GM21526 (cell line): ENCODE results near the gene FRY.

Source experiments
- ATAC-seq: cut with Tn5 transposase; IDR thresholded peaks from one replicate; pipeline ENCODE4 v1.9.1; 2021; ENCODE audit warnings: moderate library complexity; ENCODE audit not compliant: unreplicated experiment, low FRiP score

The FRY gene

DNA sequence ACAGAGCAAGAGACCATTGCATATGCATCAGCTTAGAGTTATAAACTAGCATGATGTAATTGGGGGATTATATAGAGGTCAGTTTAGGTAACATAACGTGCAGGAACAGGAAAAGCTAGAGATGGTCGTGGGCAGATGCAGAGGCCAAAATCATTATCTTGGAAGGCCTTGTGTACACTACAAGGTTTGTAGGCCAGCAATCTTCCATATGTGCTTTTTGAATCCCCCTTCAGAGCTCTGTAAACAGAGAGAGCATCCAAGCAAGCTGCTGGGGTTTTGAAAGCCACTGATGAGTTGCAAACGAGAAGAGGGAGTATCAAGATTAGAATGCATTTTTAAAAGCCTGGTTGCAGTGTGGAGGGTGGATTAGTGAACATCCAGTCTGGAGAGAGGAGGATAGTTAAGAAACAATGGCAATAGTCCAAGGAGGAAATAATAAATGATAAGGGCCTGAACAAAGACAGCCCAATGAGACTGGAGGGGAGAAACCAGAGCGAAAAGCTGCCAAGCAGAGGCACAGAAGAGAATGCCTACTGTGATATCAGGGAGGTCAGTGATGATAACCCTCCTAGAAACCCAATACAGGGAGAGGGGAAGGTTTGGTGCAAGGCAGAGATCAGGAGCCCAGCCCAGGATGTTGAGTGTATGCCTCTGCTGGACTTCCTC is 174.0 kb downstream of the FRY start:
- no peak for ATAC-seq

DNA sequence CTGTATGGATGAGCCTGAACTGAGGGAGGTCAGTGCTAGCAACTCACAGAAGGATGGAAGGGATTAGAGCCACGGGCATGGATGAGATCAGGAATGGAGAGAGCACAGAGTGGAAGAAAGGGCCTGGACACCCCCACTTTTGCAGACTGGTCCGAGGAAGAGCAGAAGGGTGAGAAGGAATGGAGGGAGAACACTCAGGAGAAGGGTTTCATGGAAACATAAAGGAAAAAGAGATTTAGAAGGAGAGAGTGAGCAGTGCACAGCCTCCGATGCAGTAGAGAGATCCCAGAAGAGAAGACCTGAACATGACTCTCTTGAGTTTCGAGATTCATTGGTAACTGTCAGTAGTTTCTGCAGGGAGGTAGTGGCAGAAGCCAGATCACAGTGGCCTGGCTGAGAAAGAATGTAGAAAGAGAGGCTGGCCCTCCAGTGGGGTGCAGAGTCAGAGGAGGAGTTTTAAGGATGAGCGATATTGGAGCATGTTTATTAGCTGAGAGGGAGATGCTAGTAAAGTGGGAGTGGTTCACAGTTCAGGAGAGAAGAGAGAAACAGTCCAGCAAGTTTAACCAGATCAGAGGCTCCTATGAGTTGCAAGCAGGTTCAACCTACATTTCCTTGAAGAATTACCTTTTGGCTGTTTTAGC is 174.6 kb downstream of the FRY start:
- no peak for ATAC-seq

DNA sequence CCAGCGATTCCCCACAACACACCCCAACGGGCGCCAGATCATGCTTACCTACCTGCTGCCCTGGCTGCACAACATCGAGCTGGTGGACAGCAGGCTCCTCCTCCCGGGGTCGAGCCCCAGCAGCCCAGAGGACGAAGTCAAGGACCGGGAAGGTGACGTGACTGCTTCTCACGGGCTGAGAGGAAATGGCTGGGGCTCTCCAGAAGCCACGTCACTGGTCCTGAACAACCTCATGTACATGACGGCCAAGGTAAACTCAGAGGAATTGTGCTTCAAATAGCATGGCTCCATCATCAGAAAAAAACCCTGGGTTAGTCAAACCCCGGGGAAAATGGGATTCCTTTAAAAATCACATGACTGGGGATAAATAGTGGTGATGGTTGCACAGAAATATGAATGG is 177.3 kb downstream of the FRY start:
- ATAC-seq = no peak

DNA sequence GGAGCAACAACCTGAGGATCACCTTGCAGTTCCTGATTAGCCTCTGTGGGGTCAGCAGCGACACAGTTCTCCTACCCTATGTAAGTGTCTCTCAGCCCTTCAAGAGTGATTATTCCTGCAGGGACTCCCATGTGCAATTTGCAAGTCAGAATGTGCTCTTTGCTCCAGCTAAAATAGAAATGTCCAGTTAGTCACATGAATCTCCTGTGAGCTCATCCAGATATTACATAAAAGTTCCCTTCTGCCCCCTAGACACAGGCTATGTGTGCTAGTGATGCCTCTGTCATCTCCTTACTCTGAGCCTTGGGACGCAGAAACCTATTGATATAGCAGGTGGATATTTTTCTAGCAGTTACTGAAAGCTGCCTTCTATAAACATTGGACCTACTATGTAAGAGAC is 178.1 kb downstream of the FRY start:
- no peak for ATAC-seq

DNA sequence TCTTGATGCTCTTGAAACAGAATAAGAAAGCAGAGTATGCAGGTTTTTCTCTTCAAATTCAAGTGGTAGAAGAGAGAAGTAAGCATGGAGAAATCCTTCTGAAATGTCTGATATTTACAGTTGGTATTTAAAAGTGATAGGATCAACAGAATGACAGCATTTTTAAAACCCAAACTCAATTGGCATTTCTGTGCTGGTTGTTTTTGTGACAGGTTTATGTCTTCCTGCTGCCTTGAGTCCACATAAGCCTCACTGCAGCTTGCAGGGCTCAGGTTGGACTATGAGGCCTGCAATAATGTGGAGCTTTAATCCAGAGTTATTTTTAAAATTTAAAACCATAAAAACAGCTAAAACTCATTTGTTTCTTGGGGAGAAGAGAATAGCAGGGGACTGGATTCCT is 178.5 kb downstream of the FRY start:
- ATAC-seq = no peak

DNA sequence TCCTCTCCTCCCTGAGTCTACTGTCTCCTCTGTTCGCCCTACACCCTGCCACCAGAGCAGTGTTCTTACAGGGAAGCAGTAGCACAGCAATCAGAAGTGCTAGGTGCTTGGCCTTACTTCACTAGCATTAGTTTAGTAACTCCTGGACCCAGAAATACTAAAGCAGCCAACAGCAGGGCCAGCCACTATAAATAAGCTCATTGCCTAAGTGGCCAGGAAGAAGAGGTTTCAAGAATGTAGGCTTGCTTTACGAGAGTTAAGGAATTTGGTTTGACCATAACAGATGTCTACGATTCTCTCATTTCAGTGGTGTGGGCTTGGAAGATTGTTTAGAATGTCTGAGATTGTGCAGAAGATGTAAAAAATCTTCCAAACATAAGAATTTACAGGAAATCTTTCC is 180.2 kb downstream of the FRY start:
- no peak for ATAC-seq

DNA sequence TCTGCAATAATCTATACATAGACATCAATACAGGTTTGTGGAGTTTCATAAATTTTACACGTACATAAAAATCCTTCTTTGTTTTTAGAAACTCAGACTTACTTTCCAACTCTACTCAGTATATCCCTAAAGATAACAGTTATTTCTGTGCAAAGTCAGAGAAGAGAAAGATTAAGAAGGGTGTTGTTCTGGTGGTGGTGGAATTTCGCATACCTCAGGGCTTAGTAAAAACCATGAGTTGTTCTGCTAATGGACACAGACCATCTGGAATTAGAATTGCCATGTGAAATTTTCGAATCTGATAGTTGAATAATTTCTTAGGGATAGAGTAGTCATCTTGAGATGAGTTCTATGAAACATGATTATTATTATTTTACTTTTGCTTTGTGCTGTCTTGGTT is 180.8 kb downstream of the FRY start:
- ATAC-seq = no peak

DNA sequence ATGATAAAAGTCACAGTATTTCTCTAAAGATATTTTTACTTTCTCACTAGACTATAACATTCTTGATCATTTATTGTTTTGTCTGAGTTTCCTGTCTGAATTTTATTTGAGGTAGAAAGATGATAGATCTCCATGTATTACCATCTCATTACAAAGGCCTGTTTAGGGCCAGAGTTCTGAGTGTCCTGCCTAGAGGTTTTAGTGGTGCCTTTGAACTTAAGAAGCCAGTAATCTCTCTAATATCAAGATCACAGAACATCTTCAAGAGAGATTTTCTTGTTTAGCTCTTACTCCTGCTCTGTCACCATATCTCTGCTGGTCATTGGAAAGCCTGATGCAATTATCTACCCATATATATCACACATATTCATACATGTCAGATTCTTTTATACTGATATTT is 182.1 kb downstream of the FRY start:
- ATAC-seq = no peak

DNA sequence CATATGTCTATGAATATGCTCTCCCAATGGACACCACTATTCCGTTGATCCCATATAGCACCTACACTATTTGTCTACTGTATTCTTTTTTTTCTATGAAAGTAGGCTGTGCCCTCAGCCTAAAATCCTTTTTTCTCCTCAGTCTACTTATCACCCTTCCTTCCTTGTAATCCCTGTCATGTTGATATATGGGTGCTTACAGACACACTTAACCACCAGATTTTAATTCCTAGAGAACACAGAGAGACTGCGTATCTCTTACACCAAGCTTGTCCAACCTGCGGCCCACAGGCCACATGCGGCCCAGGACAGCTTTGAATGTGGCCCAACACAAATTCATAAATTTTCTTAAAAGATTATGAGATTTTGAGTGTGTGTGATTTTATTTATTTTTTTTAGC is 182.5 kb downstream of the FRY start:
- ATAC-seq = no peak

DNA sequence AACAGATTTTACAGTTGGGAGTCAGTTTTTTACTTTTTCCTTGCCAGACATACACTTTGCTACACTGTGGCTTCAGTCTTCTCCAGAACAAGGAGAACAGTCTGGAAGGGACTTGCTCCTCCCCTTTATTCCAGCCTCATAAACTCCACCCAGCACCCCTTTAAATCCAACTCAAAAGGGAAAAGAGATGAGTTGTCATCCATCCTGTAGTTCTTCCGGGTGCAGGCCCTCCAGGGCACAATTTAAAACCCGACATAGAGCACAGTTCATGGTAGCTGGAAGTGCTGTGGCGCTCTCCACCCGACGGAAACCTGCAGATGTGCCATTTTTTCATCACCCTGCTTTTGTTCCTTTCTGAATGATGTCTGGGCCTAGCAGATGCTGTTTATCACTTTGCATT is 184.7 kb downstream of the FRY start:
- ATAC-seq = no peak

DNA sequence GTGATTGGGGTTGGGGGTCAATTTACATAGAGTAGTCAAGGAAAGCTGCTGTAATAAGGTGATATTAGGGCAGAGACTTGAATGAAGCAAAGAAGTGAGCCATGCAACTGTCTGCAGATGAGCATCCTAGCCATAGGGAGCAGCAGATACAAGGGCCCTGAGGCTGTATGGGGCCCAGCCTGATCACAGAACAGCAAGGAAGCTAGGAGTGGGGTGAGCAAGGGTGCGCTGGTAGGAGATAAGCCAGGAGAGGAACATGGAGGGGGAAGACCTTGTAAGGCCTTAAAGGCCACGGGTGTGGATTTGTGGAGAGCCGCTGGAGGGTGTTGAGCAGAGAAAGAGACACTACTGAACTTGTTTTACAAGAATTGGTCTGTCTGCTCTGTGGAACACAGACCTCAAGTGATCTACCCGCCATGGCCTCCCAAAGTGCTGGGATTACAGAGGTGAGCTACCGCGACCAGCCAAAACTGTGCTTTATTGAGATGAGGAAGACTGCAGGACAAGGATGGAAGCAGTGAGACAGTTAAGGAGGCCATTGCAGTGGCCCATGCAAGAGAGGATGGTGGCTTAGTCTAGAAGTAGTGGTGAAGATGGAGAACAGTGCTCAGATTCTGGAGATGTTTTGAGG is 190.6 kb downstream of the FRY start:
- ATAC-seq = no peak

DNA sequence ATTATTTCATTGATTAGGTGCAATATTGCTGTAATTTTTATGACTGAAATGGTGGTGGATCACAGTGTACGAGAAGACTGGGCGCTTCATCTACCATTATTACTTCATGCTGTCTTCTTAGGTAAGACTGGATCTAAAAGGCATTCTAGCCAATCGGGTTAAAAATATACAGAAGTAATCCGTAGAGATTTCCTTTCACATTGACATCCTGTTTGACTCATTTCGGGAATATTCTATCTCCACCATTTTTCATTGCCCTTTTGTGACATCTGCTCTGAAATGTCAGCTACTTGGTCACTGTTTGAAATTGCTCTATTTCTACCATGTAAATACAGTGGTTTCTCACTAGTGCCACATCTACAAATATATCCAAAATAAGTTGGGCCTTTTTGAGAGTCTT is 193.3 kb downstream of the FRY start:
- no peak for ATAC-seq

DNA sequence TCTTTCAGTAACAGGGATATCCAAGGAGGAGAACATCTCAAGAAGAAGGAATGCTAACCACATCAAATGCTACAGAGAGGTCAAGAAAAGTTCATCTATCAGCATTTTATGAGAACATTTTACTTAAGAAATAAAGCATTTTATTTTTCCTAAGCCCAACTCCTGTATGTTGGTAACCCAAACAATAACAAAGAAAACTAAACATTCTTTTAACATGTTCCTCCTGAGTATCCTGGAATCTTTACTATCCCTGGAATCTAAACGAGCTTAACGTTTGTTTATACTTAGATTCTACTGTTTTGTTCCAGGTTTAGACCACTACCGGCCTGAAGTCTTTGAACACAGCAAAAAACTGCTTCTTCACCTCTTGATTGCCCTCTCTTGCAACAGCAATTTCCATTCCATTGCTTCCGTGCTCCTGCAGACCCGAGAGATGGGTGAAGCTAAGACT is 193.9 kb downstream of the FRY start:
- no peak for ATAC-seq

DNA sequence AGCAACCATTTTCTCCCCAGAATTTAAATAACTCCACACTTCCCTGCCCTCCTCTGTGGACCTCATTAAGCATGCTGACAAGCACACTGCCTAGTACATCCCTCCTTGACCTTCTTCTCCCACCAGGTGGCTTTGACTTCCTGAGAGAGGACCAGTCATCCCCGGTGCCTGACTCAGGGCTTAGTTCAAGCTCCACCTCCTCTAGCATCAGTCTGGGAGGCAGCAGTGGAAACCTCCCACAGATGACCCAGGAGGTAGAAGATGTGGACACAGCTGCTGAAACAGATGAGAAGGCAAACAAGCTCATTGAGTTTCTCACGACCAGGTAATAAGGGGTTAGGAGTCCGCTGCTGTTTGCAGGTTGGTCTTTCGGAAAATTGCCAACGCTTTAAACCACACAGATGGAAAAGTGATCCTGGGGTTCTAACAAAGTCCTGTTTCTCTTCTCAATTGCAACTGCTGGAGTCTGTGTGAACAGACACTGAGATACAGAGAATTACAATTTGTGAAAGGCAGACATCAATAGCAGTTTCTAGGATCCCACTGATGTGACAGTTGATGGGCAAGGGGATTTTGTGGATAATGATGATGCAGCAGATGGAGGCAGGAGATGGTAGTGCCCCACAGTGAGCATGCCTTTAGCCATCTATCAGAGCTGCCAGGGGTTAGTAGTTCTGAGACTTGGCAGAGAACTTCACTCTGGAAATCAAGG is 196.9 kb downstream of the FRY start:
- ATAC-seq = no peak

DNA sequence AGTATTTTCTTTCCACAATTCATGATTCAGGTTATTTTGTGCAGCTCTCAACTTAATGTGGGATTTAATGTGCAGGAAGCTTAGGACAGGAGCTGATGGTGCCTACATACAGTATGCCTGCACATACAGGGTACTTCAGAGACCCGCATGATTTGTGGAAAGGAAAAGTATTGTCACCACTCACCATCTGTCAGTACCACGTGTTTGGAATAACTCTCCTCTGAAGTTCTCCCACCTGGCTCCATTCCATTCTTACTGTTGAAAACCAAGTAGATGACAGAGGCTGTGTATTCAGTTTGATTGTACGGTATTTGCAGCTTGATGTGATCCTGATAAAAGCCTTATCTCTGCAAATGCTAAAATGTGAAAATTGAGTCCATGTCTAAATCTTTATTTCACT is 197.9 kb downstream of the FRY start:
- ATAC-seq = no peak

DNA sequence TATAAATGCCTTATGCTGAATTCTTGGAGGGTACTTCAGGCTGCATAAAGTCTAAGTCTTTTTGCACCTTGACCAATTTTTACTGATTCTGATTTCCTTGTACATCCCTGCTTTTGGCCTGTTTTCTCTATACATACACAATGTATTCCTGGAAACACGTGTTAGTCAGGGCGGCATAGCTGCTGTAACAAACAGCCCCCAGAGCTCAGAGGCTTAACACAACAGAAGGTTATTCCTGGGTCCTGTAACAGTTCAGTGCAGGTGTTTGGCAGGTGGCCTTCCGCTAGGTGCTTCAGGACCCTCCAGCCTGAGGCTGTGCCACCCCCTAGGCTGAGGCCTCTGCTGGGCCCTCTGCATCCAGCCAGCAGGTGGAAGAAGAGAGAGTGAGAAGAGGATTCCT is 200.7 kb downstream of the FRY start:
- no peak for ATAC-seq

DNA sequence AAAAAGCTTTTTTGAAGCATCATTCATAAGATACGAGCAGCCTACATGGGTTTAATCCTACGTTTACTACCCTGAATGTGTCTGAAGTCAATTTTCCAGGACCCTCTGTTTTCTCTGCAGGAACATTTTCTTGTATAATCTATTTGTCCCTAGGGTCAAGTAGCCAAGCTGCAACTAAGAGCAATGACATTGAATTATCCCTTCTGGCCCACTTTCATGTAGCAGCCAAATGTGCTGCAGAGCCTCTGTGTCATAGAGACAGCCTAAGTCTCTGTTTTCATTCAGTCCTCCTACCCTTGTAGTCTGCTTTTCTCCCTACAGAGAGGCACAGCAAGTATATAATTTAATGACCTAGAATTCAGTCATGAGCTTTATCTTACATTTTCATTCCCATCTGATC is 201.5 kb downstream of the FRY start:
- no peak for ATAC-seq

DNA sequence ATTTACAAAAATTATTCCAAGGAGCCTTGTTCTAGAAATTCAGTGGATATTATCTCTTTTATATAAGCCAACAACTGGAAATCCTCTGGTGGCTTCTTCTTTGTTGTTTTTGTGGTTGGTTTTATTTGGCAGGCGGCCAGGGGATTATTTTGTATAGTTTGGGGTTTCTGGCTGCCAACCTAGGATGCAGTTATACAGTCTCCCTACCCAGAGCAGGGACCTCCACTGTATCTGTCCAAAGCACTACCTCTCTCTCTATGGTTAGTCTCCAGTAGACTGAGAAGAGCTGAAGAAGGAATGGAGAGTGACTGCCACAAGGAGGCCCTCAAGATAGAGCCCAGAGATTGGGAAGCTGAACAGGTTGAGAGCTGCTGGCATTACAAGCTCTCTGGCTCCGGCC is 203.3 kb downstream of the FRY start:
- ATAC-seq = no peak

DNA sequence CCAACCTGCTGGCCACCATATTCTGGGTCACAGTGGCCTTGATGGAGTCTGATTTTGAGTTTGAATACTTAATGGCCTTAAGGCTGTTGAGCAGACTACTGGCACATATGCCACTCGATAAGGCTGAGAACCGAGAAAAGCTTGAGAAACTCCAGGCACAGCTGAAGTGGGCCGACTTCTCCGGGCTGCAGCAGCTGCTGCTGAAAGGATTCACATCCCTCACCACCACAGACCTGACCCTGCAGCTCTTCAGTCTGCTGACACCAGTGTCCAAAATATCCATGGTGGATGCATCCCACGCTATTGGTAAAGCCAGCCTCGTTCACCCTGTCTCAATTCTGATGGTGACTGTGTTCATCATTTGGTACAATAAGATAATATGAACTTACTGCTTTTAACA is 206.1 kb downstream of the FRY start:
- no peak for ATAC-seq

DNA sequence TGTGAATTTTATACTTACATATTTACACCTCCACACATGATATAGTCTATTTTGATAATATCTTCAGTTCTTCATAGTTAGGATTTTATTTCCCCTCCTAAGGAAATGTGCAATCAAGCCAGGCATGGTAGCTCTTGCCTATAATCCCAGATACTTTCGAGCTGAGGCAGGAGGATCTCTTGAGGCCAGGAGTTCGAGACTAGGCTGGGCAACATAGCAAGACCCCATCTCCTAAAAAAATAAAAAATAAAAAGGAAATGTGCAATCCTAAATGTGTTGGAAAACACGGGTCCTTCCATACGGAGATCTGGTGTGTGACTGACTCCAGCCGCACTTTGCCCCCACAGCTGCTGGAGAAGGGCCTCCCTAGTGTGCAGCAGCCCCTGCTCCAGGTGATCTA is 212.1 kb downstream of the FRY start:
- ATAC-seq = no peak

DNA sequence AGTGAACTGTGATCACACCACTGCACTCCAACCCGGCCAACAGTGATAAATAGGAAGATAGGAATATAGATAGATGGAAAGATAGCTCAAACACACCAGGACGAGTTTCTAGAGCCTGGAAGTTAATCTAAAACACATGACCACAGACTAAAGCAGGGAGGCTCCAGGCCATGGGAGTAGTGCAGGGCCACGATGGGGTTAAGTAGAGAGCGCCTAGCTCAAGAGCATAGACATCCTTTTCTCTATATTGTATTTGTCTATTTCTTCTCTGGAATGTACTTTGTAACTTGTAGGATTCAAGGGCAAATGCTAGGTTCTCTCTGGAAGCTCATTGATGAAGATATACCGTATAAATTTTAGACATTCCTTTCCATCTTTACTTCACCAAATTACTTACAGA is 214.0 kb downstream of the FRY start:
- ATAC-seq = no peak

DNA sequence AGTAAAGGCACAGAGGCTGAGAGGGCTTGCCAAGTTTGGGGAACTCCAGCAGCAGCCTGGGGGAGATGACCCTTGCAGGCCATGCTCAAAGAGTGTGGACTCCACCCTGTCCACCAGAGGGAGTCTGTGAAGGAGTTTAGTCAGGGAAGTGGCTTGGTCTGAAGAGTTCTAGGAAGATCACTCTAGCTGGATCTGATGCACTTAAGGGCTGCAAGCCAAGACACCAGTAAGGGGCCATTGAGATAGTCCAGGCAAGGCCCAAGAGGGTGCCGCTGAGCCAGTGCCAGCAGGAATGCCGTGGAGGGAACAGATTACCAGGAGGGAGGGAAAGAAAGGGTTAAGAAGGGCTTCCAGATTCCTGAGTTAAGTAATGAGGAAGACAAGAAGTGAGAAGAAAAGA is 214.9 kb downstream of the FRY start:
- ATAC-seq = peak; percentile 49
